ENCODE data around the gene SLC38A11. TPM values are rescaled to one million over a fixed set of nuclear protein-coding genes. Genes with fewer than 3 reads are reported as not detected.
A peak's percentile ranks its signal among the peaks of the same experiment; 100 is the strongest.

SLC38A11 gene
- total and polyA plus RNA-seq, 2 of the 8 experiments (the other 6 are each of a cell fraction or from before 2014, with no cell fraction given): not detected

DNA sequence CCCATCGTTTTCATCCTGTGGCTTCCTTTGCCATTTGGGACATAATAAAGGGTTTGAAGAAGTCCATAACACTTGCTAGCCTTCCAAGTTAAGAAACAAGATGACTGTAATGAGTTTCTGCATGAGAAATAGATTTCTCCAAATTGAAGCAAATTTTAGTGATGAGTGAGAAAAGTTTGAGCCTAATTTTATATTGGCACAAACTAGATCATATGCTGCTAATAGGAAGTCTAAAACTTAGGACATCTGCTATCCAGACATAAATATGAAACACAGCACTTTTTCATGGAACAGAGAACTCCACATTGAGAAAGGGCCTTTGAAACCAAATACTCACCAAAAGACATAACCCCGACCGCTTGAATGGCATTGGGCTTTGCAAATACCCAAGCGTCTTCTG, 39.8 kb downstream of the SLC38A11 start:
- Histone ChIP-seq H3K14ac (ENCODE audit: insufficient read length) (no peak overlapping the region), H4K20me1 (replicated peaks in 1 of 2; ENCODE audit: control insufficient read depth in 1 of 2, insufficient read depth in 2 of 2, low read length in 2 of 2) (no peaks in the 10 kb centered on the region), H3K4ac (replicated peaks; ENCODE audit: insufficient read length, low read depth, low read length) (no peak overlapping the region), H4K5ac (ENCODE audit: insufficient read length, low read depth, low read length) (no peak overlapping the region), H2AK5ac (ENCODE audit: low read depth, low read length) (no peak overlapping the region), H3K23ac (ENCODE audit: insufficient read length) (no peak overlapping the region), H4K8ac (ENCODE audit: extremely low read depth, insufficient read depth, low read length) (no peak overlapping the region), H3K18ac (ENCODE audit: extremely low read depth, low read length) (no peak overlapping the region), H4K91ac (replicated peaks; ENCODE audit: insufficient read length, low read length) (no peak overlapping the region), H2AFZ (ENCODE audit: low read length) (no peak overlapping the region), H3K56ac (replicated peaks; ENCODE audit: insufficient read length, low read depth, low read length) (no peak overlapping the region), H3K4me1 (replicated peaks in 1 of 4; ENCODE audit: control insufficient read depth in 3 of 4, insufficient read depth in 4 of 4, low read length in 3 of 4) (peaks cover 3 to 10% (median 7%) of the 10 kb centered on the region in 4 experiments; a peak in 3 of 7 replicates), H3K9ac (replicated peaks in 1 of 4; ENCODE audit: extremely low read depth in 1 of 4, low read depth in 3 of 4, low read length in 3 of 4) (peak overlapping the region in 1 of 4 experiments; percentile 34; a peak in 1 of 7 replicates), H2BK12ac (ENCODE audit: low read depth, low read length) (no peak overlapping the region), H3K36me3 (ENCODE audit: control insufficient read depth in 2 of 4, insufficient read depth in 4 of 4, low read length in 3 of 4) (no peaks in the 10 kb centered on the region), H3K27ac (ENCODE audit: low read depth, low read length) (no peak overlapping the region), H3K23me2 (ENCODE audit: low read depth, low read length) (no peaks in the 10 kb centered on the region), H3K79me2 (ENCODE audit: control insufficient read depth in 1 of 2, insufficient read depth in 2 of 2, low read length in 2 of 2) (no peaks in the 10 kb centered on the region), H3K4me2 (ENCODE audit: insufficient read depth in 1 of 2, low read depth in 2 of 2, low read length in 2 of 2) (no peak overlapping the region), H2BK15ac (ENCODE audit: low read length) (no peak overlapping the region), H3K4me3 (ENCODE audit: extremely low read depth in 1 of 4, insufficient read depth in 2 of 4, low read depth in 3 of 4, low read length in 4 of 4) (no peak overlapping the region), H2BK20ac (ENCODE audit: low read length) (no peak overlapping the region), H3K79me1 (ENCODE audit: low read depth, low read length) (no peaks in the 10 kb centered on the region), H2BK120ac (replicated peaks; ENCODE audit: low read depth, low read length) (no peak overlapping the region), H3K27me3 (replicated peaks in 1 of 4; ENCODE audit: control insufficient read depth in 3 of 4, extremely low read depth in 1 of 4, insufficient read depth in 3 of 4, low read length in 3 of 4) (no peaks in the 10 kb centered on the region), H2BK5ac (ENCODE audit: low read depth, low read length) (no peak overlapping the region), H3K9me3 (ENCODE audit: insufficient read depth in 2 of 2, low read depth in 1 of 2, low read length in 1 of 2) (no peaks in the 10 kb centered on the region)
- CTCF ChIA-PET (ENCODE audit: partially characterized antibody): interaction anchor here (1.0 to 1.2 kb wide), 4 partner anchors 23 to 178 kb away, joined by 3 to 9 read pairs (median 3); no protein-coding TSS in a partner anchor
- TF ChIP-seq SP2 (IDR thresholded peaks at IDR 0.05; ENCODE audit: low read length) (no peak), CBX8 (IDR thresholded peaks at IDR 0.05; ENCODE audit: borderline replicate concordance, low read depth, low read length) (no peak), KDM4A (IDR thresholded peaks at IDR 0.05; ENCODE audit: low read depth, low read length, severe bottlenecking) (no peak), POLR2A (IDR thresholded peaks at IDR 0.05; ENCODE audit: control extremely low read depth in 1 of 2, low read depth in 2 of 2, low read length in 2 of 2) (no peak), BCL11A (IDR thresholded peaks at IDR 0.05; ENCODE audit: low read depth in 2 of 2, low read length in 2 of 2) (no peak), CREB1 (IDR thresholded peaks at IDR 0.05) (no peak), CHD2 (IDR thresholded peaks at IDR 0.05; ENCODE audit: low read length) (no peak), TAF7 (optimal IDR thresholded peaks at IDR 0.05; ENCODE audit: borderline replicate concordance, low read depth, low read length) (no peak), RBBP5 (IDR thresholded peaks at IDR 0.05; ENCODE audit: borderline replicate concordance, low read depth, low read length) (no peak), TCF12 (IDR thresholded peaks at IDR 0.05; ENCODE audit: low read depth, low read length) (no peak), TEAD4 (IDR thresholded peaks at IDR 0.05; ENCODE audit: low read depth, low read length) (no peak)
- DNase-seq (ENCODE audit: low read depth in 1 of 2, low spot score in 2 of 2): no peak
- WGBS, 2 experiments (ENCODE audit: extremely low coverage in 1 of 2, insufficient coverage in 1 of 2, insufficient read length in 1 of 2, insufficient replicate concordance in 2 of 2, low coverage in 1 of 2, low lambda C conversion rate in 2 of 2, missing lambda C conversion rate in 1 of 2): 94% methylated on average over 4 of the region's 4 CpGs; no CpG with 5 or more reads in 1 of the 2 experiments
- no peak for FAIRE-seq
- POLR2A ChIA-PET (ENCODE audit: partially characterized antibody): no interaction called here

Measured in H1 (cell line).